ENCODE data around the gene MB.
"Not testable (repeated sequence)": the region's sequence is repeated elsewhere in the genome, so short reads cannot be mapped to it uniquely, and the experiment has no call there.

The MB gene

GRCh38 chr22:35634943-35635540 is 17.9 kb upstream of the MB start:
- peak; percentile 29 for DNase-seq

- no peak for DNase-seq
Observed at GRCh38 chr22:35634015-35634414, 16.9 kb upstream of the MB start.

GRCh38 chr22:35633520-35633919 is 16.4 kb upstream of the MB start:
- DNase-seq: no peak

- no peak for DNase-seq
Observed at GRCh38 chr22:35632935-35633334, 15.8 kb upstream of the MB start.

GRCh38 chr22:35631597-35631996 is 14.5 kb upstream of the MB start:
- no peak for DNase-seq

GRCh38 chr22:35630891-35631290 is 13.8 kb upstream of the MB start:
- no peak for DNase-seq

- DNase-seq: peak; percentile 81
Observed at GRCh38 chr22:35630387-35630793, 13.3 kb upstream of the MB start.

- DNase-seq: peak; percentile 99
Observed at GRCh38 chr22:35629406-35630216, 12.5 kb upstream of the MB start.

- DNase-seq: no peak
Observed at GRCh38 chr22:35628732-35629131, 11.6 kb upstream of the MB start.

GRCh38 chr22:35627267-35628041 is 10.3 kb upstream of the MB start:
- peak; percentile 97 for DNase-seq

- DNase-seq: no peak
Observed at GRCh38 chr22:35625763-35626432, 8.8 kb upstream of the MB start.

- no peak for DNase-seq
Observed at GRCh38 chr22:35624547-35624946, 7.4 kb upstream of the MB start.

- not testable (repeated sequence) for DNase-seq
Observed at GRCh38 chr22:35623885-35624284, 6.8 kb upstream of the MB start.

GRCh38 chr22:35622191-35622913 is 5.2 kb upstream of the MB start:
- no peak for DNase-seq

- peak; percentile 39 for DNase-seq
Observed at GRCh38 chr22:35621451-35621850, 4.3 kb upstream of the MB start.

- peak; percentile 59 for DNase-seq
Observed at GRCh38 chr22:35620624-35621251, 3.6 kb upstream of the MB start.

- no peak for DNase-seq
Observed at GRCh38 chr22:35619336-35620094, 2.4 kb upstream of the MB start.

- no peak for DNase-seq
Observed at GRCh38 chr22:35618427-35619223, 1.5 kb upstream of the MB start.

GRCh38 chr22:35616043-35616442 is 1.1 kb downstream of the MB start:
- DNase-seq: no peak

GRCh38 chr22:35615156-35615555 is 2.0 kb downstream of the MB start:
- no peak for DNase-seq

All from fibroblast of skin of right quadriceps (primary cell).